CD4-positive, alpha-beta T cell treated with Interleukin-4 for 1 hour (primary cell): Measurements from ENCODE around the gene MAGEF1.

Source experiments
- DNase-seq, 2 donors: peaks; one replicate each; pipeline ENCODE4 v3.0.0-alpha.2; 2020 to 2022

The MAGEF1 gene

GRCh38 chr3:184719709-184720108 lies 7.8 kb upstream of the MAGEF1 start:
- DNase-seq: no peak

DNA sequence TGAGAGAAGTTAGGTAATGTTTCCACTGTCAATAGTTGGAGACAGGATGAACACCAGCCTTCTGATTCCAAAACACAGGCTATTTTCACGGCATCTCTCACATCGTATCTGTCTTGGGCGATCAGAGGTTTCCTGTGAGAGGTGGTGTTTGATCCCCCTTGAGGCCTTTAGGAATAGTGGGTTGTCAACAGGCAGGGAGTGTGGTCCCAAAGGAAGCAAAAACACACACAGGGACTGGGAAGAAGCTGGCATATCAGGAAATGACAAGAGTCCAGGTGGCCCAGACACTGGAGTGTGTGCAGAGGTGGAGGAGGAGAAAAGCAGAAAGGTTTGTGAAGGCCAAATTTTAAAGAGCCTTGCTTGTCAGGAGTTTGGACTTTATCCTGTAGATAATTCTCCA lies 6.6 kb upstream of the MAGEF1 start:
- DNase-seq: no peak

DNA sequence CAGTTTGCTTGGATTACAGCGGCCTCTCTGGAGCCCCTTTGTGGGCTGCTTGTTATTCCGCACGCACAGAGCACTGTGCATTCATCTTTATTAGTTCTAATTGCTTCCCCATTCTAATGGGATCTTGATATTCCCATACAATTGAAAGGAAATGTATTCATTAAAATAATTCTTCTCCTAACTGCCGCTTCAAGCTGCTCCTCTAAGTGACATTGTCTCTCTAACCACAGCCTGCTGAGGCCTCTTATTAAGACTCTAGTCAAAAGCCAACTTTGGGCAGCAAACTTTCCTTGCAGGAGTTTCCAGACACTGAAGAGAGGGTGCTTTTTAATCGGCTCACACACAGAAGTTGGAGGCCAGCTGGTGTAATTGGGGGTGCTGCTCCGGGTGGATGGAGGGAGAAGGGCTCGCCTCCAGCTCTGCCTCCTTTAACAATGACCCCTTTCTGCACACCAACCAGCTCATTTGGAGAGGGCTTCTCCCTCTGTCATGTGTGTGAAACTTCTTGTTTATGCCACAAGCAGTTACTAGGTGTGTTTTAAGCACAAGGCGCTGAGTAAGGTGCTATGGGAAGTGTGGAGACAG lies 5.6 kb upstream of the MAGEF1 start:
- DNase-seq: no peak

DNA sequence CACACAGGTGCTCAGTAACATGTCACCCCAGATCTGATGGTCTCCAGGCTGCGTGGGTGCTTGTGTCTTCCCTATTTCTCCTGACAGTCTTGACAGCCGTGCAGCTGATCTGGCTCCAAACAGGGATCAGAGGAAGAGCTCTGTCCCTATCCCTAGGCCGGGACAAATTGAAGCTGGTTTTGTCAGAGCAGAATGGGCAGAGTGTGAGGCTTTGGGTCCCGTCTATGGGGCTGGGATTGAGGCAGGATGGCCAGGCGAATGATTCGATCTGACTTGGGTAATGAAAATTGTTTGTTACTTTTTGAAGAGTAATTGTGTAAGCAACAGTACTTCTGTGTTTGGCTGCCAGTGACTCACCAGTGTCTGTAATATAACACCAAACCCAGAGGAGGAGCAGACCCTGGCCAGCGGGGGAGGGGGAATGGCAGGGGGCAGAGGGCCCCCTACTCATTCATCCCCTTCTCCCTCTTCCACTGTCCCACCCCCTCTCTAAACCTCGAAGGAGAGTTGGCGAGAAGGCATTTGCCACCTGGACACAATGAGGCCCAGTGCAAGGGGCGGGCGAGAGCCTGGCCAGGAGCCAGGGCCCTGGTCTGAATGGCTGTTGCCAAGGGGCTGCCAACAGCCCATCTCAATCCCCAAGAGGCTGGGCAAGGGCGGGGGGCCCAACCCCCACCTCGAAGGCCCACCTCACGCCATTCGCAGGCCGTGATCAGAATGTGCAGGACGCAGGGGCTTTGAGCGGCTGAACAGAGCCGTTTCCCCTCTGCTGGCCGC lies 4.9 kb upstream of the MAGEF1 start:
- DNase-seq: no peak

DNA sequence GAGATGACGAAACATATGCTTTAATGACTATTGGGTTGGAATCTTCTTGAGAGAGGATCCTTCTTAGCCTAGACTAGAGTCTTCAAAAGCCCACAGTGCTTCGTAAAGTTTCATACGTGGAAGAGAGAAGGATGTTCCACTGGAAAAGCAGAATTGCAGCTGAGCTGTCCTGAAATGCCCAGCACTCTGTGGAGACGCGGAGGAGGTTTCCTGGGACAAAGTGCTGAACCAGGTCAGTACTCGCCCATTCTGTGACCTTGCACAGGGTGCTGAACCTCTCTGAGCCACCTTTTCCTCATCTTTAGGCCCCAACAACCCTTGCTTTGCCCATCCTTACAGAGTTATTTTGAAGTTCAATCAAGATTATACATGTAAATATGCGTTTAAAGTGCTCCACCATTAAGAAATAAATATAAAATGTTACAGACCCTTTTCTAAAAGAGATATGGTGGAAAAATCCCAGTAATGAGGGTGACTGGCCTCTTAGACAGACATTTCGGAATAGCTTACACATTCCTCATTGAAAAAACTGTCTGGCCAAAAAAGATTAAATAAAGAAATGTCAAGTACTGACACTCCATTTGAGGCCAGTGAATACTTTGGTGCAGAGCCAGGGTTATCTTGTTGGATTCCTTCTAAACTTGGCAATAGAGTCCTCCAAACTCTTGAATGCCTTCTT lies 4.2 kb upstream of the MAGEF1 start:
- no peak for DNase-seq

GRCh38 chr3:184713521-184713920 lies 1.7 kb upstream of the MAGEF1 start:
- DNase-seq: no peak

DNA sequence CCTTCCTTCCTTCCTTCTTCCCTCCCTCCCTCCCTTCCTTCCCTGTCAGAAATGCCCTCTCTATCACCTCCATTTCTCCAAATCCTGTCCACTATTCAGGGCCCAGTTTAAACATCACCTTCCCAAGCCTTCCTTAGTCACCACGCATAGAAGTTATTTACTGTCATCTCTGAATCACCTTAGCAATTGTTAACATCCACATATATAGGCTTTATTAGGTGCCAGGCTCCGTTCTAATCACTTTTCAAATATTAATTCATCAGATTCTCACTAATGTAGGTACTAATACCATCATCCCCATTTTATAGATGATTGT lies 1.1 kb upstream of the MAGEF1 start:
- DNase-seq: peak in 1 of 2 donors; percentile 5

GRCh38 chr3:184712248-184713039 lies 580 bp upstream of the MAGEF1 start:
- DNase-seq: no peak

- peak; percentile 8 to 38 for DNase-seq
These were observed 883 bp downstream of the MAGEF1 start for GRCh38 chr3:184710870-184711492.

DNA sequence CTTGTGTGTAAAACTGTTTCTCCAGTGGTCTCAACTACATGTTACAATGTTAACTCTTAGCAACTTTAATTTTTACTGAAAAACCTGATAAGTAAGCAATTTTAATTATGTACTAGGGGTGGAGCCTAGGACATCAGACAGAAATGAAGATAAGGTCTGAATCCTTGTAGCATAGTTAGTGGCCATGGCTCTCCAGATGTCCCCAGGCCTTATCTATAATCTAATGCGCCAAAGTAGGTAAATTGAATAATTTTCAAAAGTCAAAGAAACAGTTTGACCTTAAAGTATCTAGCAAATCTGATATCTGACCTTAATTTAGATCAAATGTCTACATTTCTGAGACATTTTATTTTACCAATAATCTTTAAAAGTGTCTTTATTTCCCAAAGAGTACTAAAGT lies 8.2 kb downstream of the MAGEF1 start:
- no peak for DNase-seq

DNA sequence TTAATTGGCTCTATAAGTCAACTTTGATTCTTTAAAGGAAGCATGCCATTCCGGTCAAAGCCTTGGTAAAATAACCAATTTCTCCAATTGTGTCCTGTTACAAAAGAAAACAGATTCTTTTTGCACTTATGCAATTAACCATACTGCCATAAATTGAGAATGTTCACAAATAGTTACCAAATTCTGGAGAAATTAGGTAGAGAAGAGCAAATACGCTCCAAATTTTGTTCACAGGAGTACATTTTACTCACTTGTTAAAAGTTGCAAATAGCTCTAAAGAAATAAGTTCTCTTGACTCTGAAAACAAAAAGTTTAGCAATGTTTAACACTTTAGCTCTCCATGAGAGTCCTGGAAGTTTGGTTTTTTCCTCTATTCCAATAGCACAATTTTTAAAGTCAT lies 11.1 kb downstream of the MAGEF1 start:
- DNase-seq: no peak

DNA sequence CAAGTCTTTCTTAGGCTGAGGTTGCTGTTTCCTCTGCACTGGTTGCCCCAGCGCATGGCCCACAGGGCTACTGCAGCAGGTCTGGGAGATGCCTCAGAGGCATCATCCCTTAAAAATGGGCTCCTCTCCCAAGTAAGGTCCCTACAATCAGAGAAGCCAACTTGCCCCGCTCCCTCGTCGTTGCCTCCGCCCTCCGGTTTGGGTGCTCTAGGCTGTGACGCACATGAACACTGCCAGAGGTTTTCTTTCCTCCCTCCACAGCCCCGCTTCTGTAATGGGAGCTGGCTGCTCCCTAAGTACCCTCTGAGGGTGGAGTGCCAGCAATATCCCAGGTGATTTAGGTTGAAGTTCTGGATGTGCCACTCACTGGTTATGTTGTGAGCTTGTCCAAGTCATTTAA lies 14.0 kb downstream of the MAGEF1 start:
- DNase-seq: no peak

DNA sequence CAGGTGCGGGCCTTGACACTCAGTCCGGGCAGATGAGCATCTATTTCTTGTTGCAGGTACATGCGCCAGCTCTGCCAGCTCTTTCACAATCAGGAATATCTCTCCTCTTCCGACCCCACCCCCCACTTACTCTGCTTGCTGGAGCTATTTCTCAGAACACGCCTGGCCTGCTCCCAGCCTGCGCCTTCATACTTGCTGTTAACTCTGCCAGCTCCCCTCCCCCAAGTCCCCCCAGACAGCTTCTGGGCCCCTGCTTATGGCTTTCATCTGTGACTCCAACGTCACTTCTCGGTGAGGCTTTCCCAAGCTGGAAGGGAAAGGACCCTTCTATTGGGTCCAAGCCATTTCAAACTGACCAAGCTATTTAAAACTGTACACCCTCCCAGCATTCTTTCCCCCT lies 15.2 kb downstream of the MAGEF1 start:
- DNase-seq: no peak

- no peak for DNase-seq
These were observed 17.1 kb downstream of the MAGEF1 start for GRCh38 chr3:184694716-184695115.

DNA sequence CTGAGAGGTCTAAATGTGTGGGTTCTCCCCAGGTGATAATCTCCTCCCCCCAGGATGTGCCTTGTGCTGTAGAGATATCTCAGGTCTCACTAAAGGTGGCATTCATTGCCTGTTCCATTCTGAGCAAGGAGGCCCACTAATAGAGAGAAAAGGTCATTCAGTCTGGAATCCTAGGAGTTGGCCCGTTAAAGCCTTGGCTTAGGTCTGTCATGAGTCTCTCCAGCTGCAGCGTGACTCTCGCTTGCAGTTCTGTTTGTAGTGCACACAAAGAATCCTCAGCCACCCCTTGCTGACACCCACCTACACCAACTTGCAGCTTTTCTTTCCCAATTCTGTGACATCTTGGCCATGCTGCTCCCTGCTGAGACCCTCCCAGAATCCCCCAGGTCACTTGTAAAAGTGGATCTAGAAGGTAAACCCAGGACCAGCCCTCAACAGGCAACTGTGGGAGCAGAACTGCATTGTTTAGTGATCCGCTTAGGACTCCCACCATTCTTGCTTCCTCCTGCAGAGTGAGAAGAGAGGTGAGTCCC lies 17.7 kb downstream of the MAGEF1 start:
- no peak for DNase-seq

GRCh38 chr3:184693011-184693975 lies 18.6 kb downstream of the MAGEF1 start:
- DNase-seq: no peak

- peak in 1 of 2 donors; percentile 48 for DNase-seq
These were observed 20.2 kb downstream of the MAGEF1 start for GRCh38 chr3:184691397-184692231.

- DNase-seq: no peak
These were observed 21.5 kb downstream of the MAGEF1 start for GRCh38 chr3:184690192-184690883.

- DNase-seq: no peak
These were observed 23.0 kb downstream of the MAGEF1 start for GRCh38 chr3:184688882-184689271.
